Urothelium cell line (cell line): ENCODE data around the gene ISYNA1.

ENCODE experiments used
- DNase-seq: peaks from one replicate; pipeline ENCODE4 v3.0.0; 2011; ENCODE audit warnings: low spot score, mixed read lengths
- FAIRE-seq: peaks from 2 replicates; lab custom pipeline; 2011; peaks lifted over from hg19 to GRCh38; lab: Jason Lieb, UNC

The ISYNA1 gene

DNA sequence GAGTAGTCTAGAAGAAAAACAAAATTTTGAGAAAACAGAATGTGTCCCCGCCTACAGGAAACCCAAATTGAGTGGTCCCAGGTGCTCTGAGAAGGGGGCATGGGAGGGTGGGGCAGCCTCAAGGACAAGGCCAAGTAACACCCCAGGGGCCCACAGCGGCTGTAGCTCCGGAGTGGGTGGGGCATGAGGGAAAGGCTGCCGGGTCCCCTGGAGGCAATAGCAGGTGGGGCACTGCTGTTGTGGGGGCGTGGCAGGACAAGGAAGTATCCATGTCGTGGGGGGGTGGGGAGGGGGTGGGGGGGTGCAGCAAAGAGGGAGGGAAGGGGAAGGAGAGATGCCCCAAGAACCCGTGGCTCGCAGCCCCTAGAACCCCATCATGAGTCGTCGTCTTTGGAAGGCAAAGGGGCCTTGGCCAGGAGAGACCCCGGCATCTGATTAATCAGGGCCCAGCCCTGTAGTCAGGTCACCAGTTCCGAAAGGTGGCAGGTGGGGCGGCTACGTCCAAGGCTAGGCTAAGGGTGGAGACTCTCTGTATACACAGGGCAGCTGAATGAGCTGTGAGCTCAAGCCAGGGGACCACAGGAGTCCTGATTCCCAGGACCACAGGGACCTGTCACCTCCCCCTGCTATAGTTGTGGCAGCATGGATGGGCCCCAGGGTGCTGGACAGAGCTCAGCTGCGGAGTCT, 7.5 kb upstream of the ISYNA1 start:
- DNase-seq (no peak), FAIRE-seq (no peak)

DNA sequence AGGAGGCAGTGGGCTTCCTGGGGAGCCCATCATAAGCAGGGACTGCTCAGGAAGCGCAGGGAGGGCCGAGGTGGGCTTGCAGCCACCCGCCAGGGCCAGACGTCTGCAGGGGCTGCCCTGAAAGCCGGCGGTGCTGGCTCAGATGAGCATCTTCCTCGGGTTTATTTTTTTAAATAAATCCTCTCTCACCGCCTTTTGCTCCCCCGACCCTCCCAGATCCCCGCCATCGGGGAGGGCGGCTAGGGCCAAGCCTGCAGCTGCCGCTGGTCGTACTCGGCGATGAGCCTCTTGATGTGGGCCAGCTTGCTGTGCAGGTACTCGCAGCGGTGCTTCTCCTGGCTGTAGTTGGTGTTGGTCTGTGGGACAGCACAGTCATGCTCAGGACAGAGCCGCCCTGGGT, 6.6 kb upstream of the ISYNA1 start:
- DNase-seq (no peak), FAIRE-seq (no peak)

DNA sequence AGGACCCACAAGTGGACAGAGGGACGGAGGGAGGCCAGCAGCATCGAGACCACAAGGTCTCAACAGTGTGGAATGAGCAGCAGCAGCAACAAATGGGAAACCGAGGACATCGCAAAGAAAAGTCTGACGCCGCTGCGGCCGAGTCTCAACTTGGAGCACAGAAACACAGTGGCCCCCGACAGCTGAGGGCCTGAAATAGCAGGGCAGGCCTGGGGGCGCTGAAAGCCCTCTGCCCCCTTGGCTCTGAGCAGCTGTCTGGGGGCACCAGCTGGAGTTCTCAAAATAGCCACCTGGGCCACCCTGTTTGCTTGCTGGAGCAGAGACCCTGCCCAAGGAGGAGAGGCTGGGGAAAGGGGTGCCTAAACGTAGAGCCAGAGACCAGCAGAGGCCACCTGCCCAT, 5.9 kb upstream of the ISYNA1 start:
- FAIRE-seq (no peak), DNase-seq (no peak)

DNA sequence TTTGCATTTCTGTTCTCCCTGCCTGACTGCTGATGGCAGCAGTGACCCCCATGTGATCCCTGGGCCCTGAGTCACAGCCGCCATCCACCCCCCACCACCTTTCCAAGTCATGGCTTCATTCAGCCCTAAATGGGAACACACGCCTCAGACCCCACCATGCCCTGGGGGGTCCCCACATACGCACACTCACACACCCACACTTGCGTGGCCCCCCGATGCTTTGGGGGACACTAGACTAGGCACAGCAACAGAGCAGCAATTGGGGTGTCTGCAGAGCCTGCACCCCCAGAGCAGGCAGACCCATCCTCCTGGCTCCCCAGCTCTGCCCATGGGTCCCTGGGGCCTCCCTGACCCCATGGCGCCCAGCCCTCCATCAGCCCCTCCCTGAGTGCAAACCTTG, 5.5 kb upstream of the ISYNA1 start:
- no peak for DNase-seq
- no peak for FAIRE-seq

DNA sequence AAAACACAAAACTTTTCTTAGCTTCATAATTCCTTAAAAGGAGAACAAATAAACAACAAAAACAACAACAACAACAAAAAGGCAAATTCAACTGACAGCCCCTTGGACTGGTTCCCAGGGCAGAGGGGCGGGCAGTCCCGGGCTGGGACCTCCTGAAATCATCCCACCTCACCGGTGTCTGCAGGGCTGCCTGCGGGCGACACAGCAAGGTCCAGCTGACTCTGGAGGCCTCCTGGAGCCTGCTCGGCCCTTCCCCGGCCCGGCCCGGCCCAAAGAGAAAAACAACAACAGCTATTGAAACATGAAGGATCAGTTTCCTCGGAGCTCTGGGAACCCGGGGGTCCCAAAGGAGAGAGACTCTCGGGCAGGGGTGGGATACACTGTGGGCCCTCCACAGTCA, 5.0 kb upstream of the ISYNA1 start:
- FAIRE-seq (no peak), DNase-seq (no peak)

DNA sequence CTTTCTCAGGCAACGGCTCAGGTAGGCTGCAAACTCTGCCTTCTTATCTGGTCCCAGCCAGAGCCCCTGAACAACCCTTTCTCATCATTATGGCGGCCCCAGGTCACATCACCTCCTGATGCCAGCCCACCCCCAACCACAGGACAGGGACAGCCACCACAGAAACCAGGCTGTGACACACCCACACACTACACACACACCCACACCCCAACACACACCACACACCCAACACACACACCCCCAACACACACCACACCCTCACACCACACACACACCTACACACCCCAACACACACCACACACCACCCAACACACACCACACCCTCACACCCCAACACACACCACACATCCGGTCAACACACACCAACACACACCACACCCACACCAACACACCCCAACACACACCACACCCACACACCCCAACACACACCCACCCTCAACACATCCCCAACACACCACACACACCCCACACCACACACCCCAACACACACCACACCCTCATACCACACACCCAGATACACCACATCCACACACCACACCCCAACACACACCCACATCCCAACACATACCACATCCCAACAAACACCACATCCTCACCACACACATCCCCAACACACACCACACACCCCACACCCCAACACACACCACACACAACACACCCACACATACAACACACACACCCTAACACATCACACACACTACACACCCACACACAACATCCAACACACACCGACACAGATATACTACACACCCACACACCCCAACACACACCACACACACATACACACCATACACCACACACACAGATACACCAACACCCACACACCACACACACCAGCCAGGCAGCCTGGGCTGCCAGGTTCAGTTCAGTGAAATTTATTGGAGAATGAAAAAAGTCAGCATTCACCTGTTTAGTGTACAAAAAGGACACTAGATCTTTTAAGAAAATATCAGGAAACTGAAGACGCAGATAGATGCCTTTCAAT, 4.2 kb upstream of the ISYNA1 start:
- FAIRE-seq (peak; percentile 83), DNase-seq (no peak)

DNA sequence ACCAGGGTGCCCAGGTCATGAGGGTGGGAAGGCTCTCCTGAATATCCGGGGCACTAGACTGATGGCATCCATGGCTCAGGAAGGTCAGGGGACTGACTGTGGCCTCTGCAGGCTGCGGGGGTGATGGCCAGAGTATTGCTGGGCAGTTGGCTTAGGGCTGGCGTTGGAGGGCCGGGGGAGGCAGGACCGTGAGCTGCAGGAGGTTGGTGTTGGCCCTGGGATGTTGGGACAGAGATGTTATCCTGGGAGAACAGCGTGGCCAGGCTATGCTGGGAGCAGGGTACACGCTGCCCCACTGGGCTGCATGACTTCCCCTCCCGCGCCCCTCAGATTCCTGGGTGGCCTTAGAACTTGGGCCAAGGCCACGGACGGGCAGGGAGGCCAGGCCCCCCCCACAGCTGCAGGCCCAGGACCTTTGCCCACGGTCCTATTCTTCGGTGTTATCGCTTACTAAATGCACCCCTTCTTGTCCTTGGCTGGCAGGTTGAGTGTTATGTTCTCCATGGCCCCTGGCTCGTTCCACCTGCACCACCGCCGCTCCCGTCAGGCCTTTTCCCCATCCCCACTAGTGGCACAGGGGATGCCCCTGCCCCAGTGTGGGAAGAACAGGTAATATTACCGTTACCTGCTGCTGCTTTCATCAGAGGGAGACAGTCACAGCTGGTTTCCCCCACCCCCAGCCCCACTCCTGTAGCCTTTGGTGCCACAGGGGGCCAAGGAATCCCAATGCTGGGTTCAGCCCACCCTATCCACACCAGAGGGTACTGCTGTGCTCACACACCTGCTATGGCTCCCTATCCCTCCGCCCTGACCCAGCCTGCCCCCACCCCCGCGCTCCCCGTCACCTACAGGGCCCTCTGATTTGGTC, 3.2 kb upstream of the ISYNA1 start:
- FAIRE-seq: no peak
- DNase-seq: no peak

DNA sequence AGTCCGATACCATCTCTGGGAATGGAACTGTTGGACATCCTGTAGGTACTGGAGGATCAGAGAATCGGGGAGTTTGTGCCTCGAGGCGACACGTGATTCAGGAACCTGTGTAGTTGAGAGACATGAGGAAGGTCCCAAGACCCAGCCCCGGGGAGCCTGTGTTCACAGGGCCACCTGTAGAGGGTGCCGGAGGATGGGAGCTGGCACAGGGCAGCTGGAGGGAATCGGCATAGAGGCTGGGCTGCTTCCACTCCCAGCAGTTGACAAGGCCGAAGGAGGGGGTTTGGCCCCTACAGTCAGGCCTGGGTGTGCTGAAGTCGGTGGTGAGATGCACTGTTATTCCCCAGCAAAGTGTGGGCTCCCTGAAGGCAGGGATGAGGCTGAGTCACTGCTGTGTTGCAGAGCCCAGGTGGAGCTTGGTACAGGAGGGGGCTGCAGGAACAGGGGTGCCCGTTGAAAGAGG, 2.5 kb upstream of the ISYNA1 start:
- FAIRE-seq: no peak
- DNase-seq: peak; percentile 21

DNA sequence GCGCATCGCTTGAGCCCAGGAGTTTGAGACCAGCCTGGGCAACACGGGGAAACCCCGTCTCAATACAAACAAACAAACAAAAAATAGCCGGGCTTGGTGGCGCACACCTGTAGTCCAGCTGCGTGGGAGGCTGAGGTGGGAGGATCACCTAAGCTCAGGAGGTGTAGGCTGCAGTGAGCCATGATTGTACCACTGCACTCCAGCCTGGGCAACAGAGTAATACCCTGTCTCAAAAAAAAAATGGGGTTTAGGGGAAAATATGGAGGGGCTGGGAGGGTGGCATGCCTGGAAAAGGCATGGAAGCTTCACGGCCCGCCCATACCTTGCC, 1.9 kb upstream of the ISYNA1 start:
- DNase-seq (no peak), FAIRE-seq (no peak)

DNA sequence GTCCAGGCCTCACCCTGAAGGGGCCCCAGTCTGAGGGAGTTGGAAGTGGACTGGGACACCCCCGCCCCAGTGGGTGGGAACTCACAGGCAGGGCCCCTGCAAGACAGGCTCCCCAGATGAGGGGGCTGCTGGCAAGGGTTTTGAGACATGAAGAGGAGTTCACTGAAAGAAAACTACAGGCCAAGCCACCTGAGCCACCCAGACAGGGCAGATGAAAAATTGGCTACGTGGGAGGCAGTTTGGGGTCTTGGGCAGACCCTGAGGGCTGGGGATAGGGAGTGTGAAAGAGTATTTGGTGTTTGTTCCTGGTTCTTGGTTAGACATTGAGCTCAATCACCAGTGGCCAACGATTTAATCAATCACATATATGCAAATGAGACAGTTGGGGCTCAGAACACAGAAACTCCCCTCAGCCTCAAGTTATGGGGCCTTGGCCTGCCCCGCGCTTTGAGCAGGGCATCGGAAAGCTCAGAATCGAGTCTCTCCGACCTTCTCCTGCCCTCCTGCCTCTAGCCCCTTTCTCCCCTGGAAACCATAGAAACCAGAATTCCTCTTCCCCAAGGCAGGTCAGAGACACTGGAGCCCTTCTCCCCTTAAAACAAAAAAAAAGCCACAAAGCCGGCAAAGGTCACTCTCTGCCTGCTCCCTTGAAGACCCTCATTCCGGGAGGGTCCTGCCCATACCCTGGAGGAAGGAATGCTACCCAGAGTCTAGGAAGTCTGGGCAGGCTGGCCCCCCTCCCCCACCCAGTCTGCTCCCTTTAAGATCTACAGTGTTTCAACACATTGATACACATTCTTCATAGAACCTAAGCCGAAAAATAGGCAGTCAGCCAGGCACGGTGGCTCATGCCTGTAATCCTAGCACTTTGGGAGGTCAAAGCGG, 1.3 kb upstream of the ISYNA1 start:
- peak; percentile 19 for DNase-seq
- FAIRE-seq: no peak

DNA sequence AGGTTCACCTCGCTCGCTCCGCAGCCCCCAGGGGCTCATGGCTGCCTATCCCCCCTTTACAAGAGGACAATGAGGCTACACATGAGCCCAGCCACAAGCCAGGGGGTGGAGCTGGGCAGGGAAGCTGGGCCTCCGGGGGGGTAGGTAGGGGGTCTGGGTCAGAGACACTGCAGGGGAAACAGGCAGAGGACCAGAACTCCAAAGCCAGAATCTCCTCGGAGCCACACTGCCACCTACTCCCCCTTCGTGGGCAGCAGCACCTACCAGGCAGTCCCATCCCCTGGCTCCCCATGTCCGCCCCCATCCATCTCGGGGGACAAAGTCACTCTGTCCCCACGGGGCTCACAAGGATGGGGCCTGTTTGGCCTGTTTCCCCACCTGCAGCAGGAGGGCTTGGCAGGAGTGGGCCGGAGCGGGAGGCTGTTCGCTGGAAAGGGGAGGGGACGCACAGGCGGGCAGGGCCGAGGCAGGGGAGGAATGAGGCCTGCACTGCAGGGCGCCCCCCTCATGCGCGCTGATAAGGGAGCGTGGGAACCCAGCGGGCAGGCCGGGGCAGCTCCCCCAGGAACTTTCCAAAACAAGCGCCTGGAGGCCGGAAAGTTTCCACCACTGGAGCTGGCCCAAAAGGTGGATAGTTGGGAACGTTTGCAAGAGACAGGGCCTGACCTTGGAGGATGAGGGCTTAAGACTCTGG, 545 bp upstream of the ISYNA1 start:
- FAIRE-seq: no peak
- no peak for DNase-seq

DNA sequence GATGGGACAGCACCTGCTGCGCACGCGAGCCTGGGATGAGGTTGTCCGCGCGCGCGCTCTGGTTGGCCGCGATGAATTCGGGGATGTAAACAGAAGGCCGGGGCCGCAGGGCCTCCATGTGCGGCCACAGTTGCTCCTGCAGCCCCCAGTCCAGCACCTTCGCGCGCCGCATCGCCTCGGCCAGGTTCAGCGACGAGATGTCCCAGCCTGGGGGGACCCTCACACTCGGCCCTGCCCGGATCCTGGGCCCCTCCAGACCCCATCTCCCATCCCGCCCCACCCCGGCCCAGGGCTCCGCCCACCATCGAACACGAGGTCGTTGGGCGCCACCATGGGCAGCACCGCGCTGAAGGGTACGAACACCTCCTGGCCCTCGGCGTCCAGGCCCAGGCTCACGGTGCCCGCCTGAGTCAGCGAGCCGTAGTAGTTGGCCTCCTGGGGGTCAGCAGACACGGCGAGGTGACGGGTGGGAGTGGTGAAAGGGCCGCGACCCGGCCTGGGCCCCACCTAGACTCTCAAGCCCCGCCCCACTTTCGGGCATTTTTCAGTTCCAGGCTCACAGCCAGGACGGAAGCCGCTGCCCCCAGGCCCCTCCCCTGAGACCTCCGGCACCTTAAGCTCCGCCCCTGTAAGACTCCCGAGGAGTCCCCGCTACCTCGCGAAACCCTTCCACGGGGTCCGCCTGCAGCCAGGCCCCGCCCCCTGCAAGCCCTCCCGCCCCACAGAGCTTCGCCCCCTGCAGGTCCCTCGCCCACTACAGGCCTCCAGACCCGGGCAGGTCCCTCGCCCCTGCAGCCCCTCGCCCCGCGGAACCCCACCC, 1.1 kb downstream of the ISYNA1 start:
- FAIRE-seq: no peak
- DNase-seq: no peak

DNA sequence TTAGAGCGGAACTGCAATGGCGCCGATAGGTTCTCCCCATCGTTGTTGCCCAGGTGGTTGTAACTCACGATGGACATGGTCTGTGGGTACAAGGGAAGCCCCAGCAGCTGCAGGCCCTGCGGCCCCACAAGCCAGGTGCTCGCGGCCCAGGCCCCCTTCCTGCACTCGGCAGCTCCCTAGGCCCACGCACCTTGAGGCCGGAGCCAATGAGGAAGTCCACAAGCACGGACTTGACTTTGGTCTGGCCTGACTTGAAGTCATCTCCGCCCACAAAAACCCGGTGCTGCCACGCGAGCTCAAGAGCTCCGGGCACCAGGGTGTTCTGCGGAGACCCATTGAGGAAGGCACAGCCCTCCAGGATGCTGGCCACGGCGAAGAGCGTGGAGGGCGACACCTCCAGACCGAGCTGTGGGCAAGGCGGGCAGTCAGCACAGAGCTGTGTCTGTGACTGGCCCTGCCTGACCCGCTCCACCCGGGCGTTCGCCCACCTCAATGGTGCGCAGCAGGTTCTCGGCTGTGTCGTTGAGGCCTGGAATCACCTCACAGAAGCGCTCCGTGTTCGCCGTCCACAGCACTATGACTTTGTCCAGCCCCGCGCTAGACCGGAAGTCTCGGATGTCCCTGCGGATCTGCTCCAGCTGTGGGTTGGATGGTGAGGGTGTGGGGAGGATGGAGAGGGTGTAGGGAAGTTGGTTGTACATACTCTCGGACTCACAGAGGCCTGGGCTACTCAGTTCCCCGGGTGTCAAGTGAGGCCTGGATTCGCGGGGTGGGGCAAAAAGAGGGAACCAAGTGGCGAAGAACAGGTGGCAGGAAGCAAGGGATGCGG, 1.9 kb downstream of the ISYNA1 start:
- no peak for DNase-seq
- no peak for FAIRE-seq

DNA sequence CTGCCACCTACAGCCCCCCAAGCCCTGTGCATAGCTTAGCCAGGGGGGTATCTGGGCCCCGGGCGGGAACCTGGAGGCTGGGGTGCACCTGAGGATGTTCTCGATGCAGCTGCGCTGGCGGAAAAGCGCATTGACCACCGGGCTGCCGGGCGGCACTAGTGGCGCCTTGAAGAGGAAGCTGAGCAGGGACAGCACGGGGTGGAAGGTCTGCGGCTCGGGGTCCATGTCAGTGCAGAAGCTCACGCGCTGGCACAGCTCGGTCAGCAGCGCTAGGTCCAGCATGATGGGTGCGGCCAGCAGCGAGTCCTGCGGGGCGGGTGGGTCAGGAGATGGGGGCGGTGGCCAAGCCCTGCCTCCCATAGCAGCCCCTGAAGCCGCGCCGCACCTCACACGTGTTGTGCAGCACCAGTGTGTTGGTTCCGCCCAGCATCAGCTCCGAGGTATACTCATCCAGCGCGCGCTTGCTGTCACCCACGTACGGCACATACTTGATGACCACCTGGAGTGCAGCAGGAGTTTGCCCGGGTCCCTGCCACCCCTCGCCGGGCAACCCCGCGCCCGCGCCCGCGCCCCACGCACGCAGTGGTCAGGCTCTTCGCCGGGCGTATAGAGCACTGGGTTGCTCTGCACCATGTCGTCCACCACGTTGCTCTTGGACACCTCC, 2.6 kb downstream of the ISYNA1 start:
- no peak for FAIRE-seq
- no peak for DNase-seq

DNA sequence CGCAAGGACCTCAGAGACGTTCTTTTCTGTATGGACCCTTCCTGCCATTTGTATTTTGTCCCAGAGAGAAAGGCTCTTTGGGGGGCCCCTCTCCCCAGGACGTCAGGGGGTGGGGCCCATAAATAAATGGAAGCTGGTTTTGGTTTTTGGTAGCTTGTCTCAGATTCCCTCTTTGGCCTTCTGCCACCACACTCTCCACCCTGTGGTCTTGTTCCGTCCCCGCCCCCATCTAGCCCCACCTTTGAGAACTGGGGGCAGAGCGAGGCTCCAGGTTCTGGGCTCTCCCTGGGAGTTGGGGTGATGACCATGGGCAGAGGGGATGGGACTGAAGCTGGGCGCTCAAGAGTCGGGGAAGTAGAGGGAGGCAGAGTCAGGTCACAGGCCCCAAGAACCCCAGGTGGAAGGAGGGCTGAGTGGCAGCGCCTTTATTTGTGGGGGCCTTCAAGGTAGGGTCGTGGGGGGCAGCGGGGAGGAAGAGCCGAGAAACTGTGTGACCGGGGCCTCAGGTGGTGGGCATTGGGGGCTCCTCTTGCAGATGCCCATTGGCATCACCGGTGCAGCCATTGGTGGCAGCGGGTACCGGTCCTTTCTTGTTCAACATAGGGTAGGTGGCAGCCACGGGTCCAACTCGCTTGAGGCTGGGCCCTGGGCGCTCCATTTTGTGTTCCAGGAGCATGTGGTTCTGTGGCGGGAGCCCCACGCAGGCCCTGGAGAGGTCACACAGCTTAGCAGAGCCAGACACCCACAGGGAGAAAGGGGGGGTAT, 3.3 kb downstream of the ISYNA1 start:
- no peak for FAIRE-seq
- DNase-seq: no peak

DNA sequence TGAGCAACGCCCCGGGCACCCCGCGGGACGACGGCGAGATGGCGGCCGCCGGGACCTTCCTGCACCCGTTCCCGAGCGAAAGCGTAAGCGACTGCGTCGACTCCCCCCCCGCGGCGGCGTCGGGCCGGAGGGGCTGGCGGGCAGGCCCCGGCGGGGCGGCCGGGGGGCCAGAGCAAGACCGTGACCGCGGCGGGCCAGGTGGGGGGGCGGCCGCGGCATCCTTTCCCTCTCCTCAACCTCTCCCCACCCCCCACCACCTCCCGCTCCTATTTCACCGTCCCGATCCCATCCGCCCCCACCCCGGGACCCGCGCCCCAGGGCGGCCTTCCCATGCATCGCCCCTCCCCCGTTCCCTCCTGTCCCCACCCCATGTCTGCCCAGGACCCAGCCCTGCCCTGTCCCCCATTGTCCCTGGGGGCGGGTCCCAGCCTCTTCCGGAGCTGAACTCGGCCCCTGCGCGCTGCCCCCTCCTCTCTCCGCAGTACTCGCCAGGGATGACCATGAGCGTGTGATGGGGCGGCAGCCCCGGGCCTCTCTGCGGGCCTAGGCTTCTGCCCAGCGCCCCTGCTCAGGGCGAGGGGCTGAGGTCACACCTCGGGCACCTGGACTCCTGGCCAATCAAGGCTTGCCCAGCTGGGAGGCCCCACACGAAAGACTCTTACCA, 4.1 kb downstream of the ISYNA1 start:
- FAIRE-seq (no peak), DNase-seq (no peak)
